H1 (cell line): ENCODE results near the gene GTF2IRD1. TPM values are rescaled to one million over a fixed set of nuclear protein-coding genes. Genes with fewer than 3 reads are reported as not detected.

Experiments used
- CTCF ChIA-PET: fragments of 300-600 bp; sonication (Branson Sonifier 250); formaldehyde crosslinking; loops from one replicate; lab custom pipeline; 2021; ENCODE audit not compliant: partially characterized antibody; lab: Charles Lee
- POLR2A ChIA-PET: fragments of 300-600 bp; sonication (Branson Sonifier 250); formaldehyde crosslinking; loops from one replicate; lab custom pipeline; 2021; ENCODE audit warnings: inconsistent platforms; ENCODE audit not compliant: partially characterized antibody; lab: Charles Lee
- DNase-seq, 2 experiments: peaks; one replicate each; pipeline versions ENCODE4 v3.0.0 to v3.0.0-alpha.2; 2010 to 2022; ENCODE audit warnings: low spot score in 2 of 2, low read depth in 1 of 2, mixed read lengths in 1 of 2
- FAIRE-seq: peaks from 2 replicates; lab custom pipeline; 2011; peaks lifted over from hg19 to GRCh38; lab: Jason Lieb, UNC
- H2AFZ ChIP-seq: 2 replicates; pipeline ENCODE4 v1.8.1; 2012; ENCODE audit warnings: low read length, inconsistent platforms
- H2AK5ac ChIP-seq: 2 replicates; pipeline ENCODE4 v1.6.1; 2013; ENCODE audit warnings: low read depth, low read length
- H2BK120ac ChIP-seq: replicated peaks from 2 replicates; pipeline ENCODE3; 2013; ENCODE audit warnings: low read depth, low read length, inconsistent platforms
- H2BK12ac ChIP-seq: 2 replicates; pipeline ENCODE4 v1.6.1; 2013; ENCODE audit warnings: low read depth, low read length
- H2BK15ac ChIP-seq: 2 replicates; pipeline ENCODE4 v1.6.1; 2013; ENCODE audit warnings: low read length
- H2BK20ac ChIP-seq: 2 replicates; pipeline ENCODE4 v1.6.1; 2013; ENCODE audit warnings: low read length
- H2BK5ac ChIP-seq: 2 replicates; pipeline ENCODE4 v1.6.1; 2013; ENCODE audit warnings: low read depth, low read length
- H3K14ac ChIP-seq: 2 replicates; pipeline ENCODE4 v1.6.1; 2013; ENCODE audit warnings: inconsistent platforms; ENCODE audit not compliant: insufficient read length
- H3K18ac ChIP-seq: 2 replicates; pipeline ENCODE4 v1.6.1; 2013; ENCODE audit warnings: low read length; ENCODE audit errors: extremely low read depth
- H3K23ac ChIP-seq: 2 replicates; pipeline ENCODE4 v1.6.1; 2013; ENCODE audit warnings: inconsistent platforms; ENCODE audit not compliant: insufficient read length
- H3K23me2 ChIP-seq: 2 replicates; pipeline ENCODE4 v1.6.1; 2013; ENCODE audit warnings: low read depth, low read length
- H3K27ac ChIP-seq: 2 replicates; pipeline ENCODE4 v1.6.1; 2011; ENCODE audit warnings: low read depth, low read length, inconsistent platforms
- H3K27me3 ChIP-seq, 4 experiments: replicated peaks in 1 of 4; 1 replicate in 1 of 4; 2 replicates in 3 of 4; pipeline versions ENCODE4 v1.6.1 to v1.8.1; 2011 to 2013; ENCODE audit warnings: low read length in 3 of 4, mild to moderate bottlenecking in 3 of 4, inconsistent platforms in 2 of 4, mixed read lengths in 2 of 4, moderate library complexity in 1 of 4; ENCODE audit not compliant: control insufficient read depth in 3 of 4, insufficient read depth in 3 of 4; ENCODE audit errors: extremely low read depth in 1 of 4
- H3K36me3 ChIP-seq, 4 experiments: 2 replicates each; pipeline versions ENCODE4 v1.6.1 to v1.8.1; 2011 to 2013; ENCODE audit warnings: mild to moderate bottlenecking in 4 of 4, low read length in 3 of 4, moderate library complexity in 2 of 4, control low read depth in 1 of 4, inconsistent platforms in 1 of 4; ENCODE audit not compliant: insufficient read depth in 4 of 4, control insufficient read depth in 2 of 4
- H3K4ac ChIP-seq: replicated peaks from 2 replicates; pipeline ENCODE3; 2013; ENCODE audit warnings: low read length, low read depth, mixed read lengths, inconsistent platforms; ENCODE audit not compliant: insufficient read length
- H3K4me1 ChIP-seq, 4 experiments: replicated peaks in 1 of 4; 1 replicate in 1 of 4; 2 replicates in 3 of 4; pipeline versions ENCODE4 v1.6.1 to v1.8.1; 2011 to 2013; ENCODE audit warnings: low read length in 3 of 4, inconsistent platforms in 2 of 4, mixed read lengths in 1 of 4; ENCODE audit not compliant: insufficient read depth in 4 of 4, control insufficient read depth in 3 of 4
- H3K4me2 ChIP-seq, 2 experiments: 2 replicates each; pipeline versions ENCODE4 v1.6.1 to v1.8.1; 2011 to 2013; ENCODE audit warnings: low read depth in 2 of 2, low read length in 2 of 2, control low read depth in 1 of 2, inconsistent platforms in 1 of 2, mild to moderate bottlenecking in 1 of 2; ENCODE audit not compliant: insufficient read depth in 1 of 2
- H3K4me3 ChIP-seq, 4 experiments: fragments of 200-600, 300-600 bp in 1 of 4; sonication (generic), shearing (Covaris generic), sonication (Bioruptor Twin) in 1 of 4; 2 replicates each; pipeline versions ENCODE4 v1.5.1 to v1.8.1; 2011 to 2016; ENCODE audit warnings: low read length in 4 of 4, low read depth in 3 of 4, control low read depth in 2 of 4, inconsistent platforms in 2 of 4, mild to moderate bottlenecking in 2 of 4, mixed read lengths in 1 of 4, moderate library complexity in 1 of 4; ENCODE audit not compliant: insufficient read depth in 2 of 4; ENCODE audit errors: extremely low read depth in 1 of 4
- H3K56ac ChIP-seq: replicated peaks from 2 replicates; pipeline ENCODE3; 2013; ENCODE audit warnings: low read depth, mild to moderate bottlenecking, mixed read lengths, low read length, inconsistent platforms; ENCODE audit not compliant: insufficient read length
- H3K79me1 ChIP-seq: 2 replicates; pipeline ENCODE4 v1.6.1; 2013; ENCODE audit warnings: low read depth, low read length, control low read depth
- H3K79me2 ChIP-seq, 2 experiments: 2 replicates each; pipeline versions ENCODE4 v1.6.1 to v1.8.1; 2012 to 2013; ENCODE audit warnings: low read length in 2 of 2, mild to moderate bottlenecking in 2 of 2, inconsistent platforms in 1 of 2; ENCODE audit not compliant: insufficient read depth in 2 of 2, control insufficient read depth in 1 of 2
- H3K9ac ChIP-seq, 4 experiments: replicated peaks in 1 of 4; 1 replicate in 1 of 4; 2 replicates in 3 of 4; pipeline versions ENCODE4 v1.6.1 to v1.8.1; 2011 to 2013; ENCODE audit warnings: low read depth in 3 of 4, low read length in 3 of 4, control low read depth in 2 of 4, mild to moderate bottlenecking in 2 of 4, moderate library complexity in 2 of 4, inconsistent platforms in 1 of 4; ENCODE audit errors: extremely low read depth in 1 of 4
- H3K9me3 ChIP-seq, 2 experiments: 2 replicates each; pipeline versions ENCODE4 v1.6.1 to v1.8.1; 2012 to 2013; ENCODE audit warnings: mild to moderate bottlenecking in 2 of 2, moderate library complexity in 2 of 2, control low read depth in 1 of 2, inconsistent platforms in 1 of 2, low read depth in 1 of 2, low read length in 1 of 2, mixed read lengths in 1 of 2; ENCODE audit not compliant: insufficient read depth in 2 of 2
- H4K20me1 ChIP-seq, 2 experiments: replicated peaks in 1 of 2; 2 replicates each; pipeline versions ENCODE3 to v1.8.1; 2011 to 2013; ENCODE audit warnings: inconsistent platforms in 2 of 2, low read length in 2 of 2, mild to moderate bottlenecking in 1 of 2; ENCODE audit not compliant: insufficient read depth in 2 of 2, control insufficient read depth in 1 of 2
- H4K5ac ChIP-seq: 2 replicates; pipeline ENCODE4 v1.6.1; 2013; ENCODE audit warnings: low read length, low read depth, mixed read lengths, inconsistent platforms; ENCODE audit not compliant: insufficient read length
- H4K8ac ChIP-seq: 2 replicates; pipeline ENCODE4 v1.8.0; 2013; ENCODE audit warnings: mild to moderate bottlenecking, moderate library complexity, low read length, inconsistent platforms; ENCODE audit not compliant: insufficient read depth; ENCODE audit errors: extremely low read depth
- H4K91ac ChIP-seq: replicated peaks from 2 replicates; pipeline ENCODE3; 2013; ENCODE audit warnings: low read length, mixed read lengths, inconsistent platforms; ENCODE audit not compliant: insufficient read length
- ATF2 ChIP-seq: IDR thresholded peaks from 2 replicates; pipeline ENCODE4 v1.6.1; 2012; ENCODE audit warnings: low read length, inconsistent platforms
- CTBP2 ChIP-seq: IDR thresholded peaks from 2 replicates; pipeline ENCODE4 v1.7.0; 2011; ENCODE audit warnings: borderline replicate concordance, mild to moderate bottlenecking, moderate library complexity, mixed read lengths, low read length; ENCODE audit not compliant: insufficient read depth, insufficient read length
- EP300 ChIP-seq, 2 experiments: IDR thresholded peaks; 1 replicate in 1 of 2; 2 replicates in 1 of 2; pipeline ENCODE4 v1.6.1; 2011 to 2012; ENCODE audit warnings: low read depth in 2 of 2, low read length in 2 of 2, mild to moderate bottlenecking in 2 of 2, borderline replicate concordance in 1 of 2, inconsistent platforms in 1 of 2, moderate library complexity in 1 of 2
- KDM5A ChIP-seq: fragments of 200-600 bp; IDR thresholded peaks from 2 replicates; pipeline ENCODE4 v1.7.1; 2012; ENCODE audit warnings: mild to moderate bottlenecking, low read length, inconsistent platforms, mixed read lengths
- RBBP5 ChIP-seq: IDR thresholded peaks from 2 replicates; pipeline ENCODE4 v1.7.1; 2012; ENCODE audit warnings: low read depth, mild to moderate bottlenecking, inconsistent platforms, low read length, moderate library complexity, borderline replicate concordance
- RFX5 ChIP-seq: IDR thresholded peaks from 2 replicates; pipeline ENCODE4 v1.6.1; 2011; ENCODE audit warnings: low read depth, low read length, improper control_type of control experiment, borderline replicate concordance
- SAP30 ChIP-seq: fragments of 300-600 bp; sonication (generic); IDR thresholded peaks from 2 replicates; pipeline ENCODE4 v1.7.1; 2012; ENCODE audit warnings: low read length, moderate library complexity, mild to moderate bottlenecking, inconsistent platforms; ENCODE audit not compliant: insufficient read depth, insufficient replicate concordance
- WGBS, 2 experiments: shearing (Covaris generic) in 1 of 2; methylation state at CpG; one replicate each; pipeline versions ENCODE4 v1.1.6 to v1.1.7; 2013 to 2015; ENCODE audit warnings: low lambda C conversion rate in 2 of 2, mixed read lengths in 2 of 2, inconsistent platforms in 1 of 2, low coverage in 1 of 2, missing lambda C conversion rate in 1 of 2; ENCODE audit not compliant: insufficient replicate concordance in 2 of 2, insufficient coverage in 1 of 2, insufficient read length in 1 of 2; ENCODE audit errors: extremely low coverage in 1 of 2, missing lambda C conversion rate in 1 of 2; 5-methylcytosine and 5-hydroxymethylcytosine counted together
- polyA plus RNA-seq, 7 experiments: library from polyadenylated mRNA; depleted of rRNA in 3 of 7; stranded (reverse) in 5 of 7; unstranded in 2 of 7; fragments of >200 nt in 5 of 7; fragments of 200-250 nt in 2 of 7; gene quantifications; 1 replicate in 5 of 7; 2 replicates in 1 of 7; 4 replicates in 1 of 7; pipeline versions ENCODE4 v1.2.1 to v1.2.3, GENCODE V29; 2011 to 2013; ENCODE audit warnings: missing spikeins in 2 of 7, mixed read lengths in 2 of 7
- total RNA-seq: library from RNA; stranded (reverse); fragmentation: NEBNext Ultra II Directional; extraction: Animal tissue kit (Norgen Biotek cat#: 25700); gene quantifications from 2 replicates; pipeline ENCODE4 v1.2.1, GENCODE V29; 2021

Gene GTF2IRD1
- total and polyA plus RNA-seq, 2 of the 8 experiments (the other 6 are each of a cell fraction or from before 2014, with no cell fraction given) = 27.4 to 45.4 TPM

- Histone ChIP-seq H3K27me3 (no peaks in the 10 kb centered on the region), H2BK5ac (peak overlapping the region; percentile 49; the same call in 1 of the 2 replicates), H3K27ac (no peak overlapping the region), H4K20me1 (peaks cover 7 to 13% of the 10 kb centered on the region in 2 experiments), H4K8ac (peak overlapping the region; percentile 57), H4K91ac (peak overlapping the region; percentile 83), H2AFZ (no peak overlapping the region), H2BK12ac (peak overlapping the region; percentile 53; the same call in 1 of the 2 replicates), H3K9ac (peak overlapping the region in 3 of 4 experiments; percentile 23 to 58 (median 38); a peak in 3 of 7 replicates), H2BK20ac (no peak overlapping the region), H3K79me2 (peaks cover 3 to 51% of the 10 kb centered on the region in 2 experiments; a peak in 3 of 4 replicates), H3K79me1 (peaks cover 19% of the 10 kb centered on the region), H3K18ac (peak overlapping the region; percentile 5; the same call in 1 of the 2 replicates), H3K23ac (no peak overlapping the region), H3K4me3 (peak overlapping the region; percentile 56 to 82 (median 60)), H2BK15ac (0 out of 2 replicates have a peak overlapping the region, but pooled peaks have one; percentile 53), H3K9me3 (no peaks in the 10 kb centered on the region), H3K4me2 (peak overlapping the region; percentile 68 to 80), H3K4me1 (peaks cover 0 to 12% (median 8%) of the 10 kb centered on the region in 4 experiments; a peak in 6 of 7 replicates), H2BK120ac (peak overlapping the region; percentile 92), H3K36me3 (no peaks in the 10 kb centered on the region; a peak in 1 of 8 replicates), H3K56ac (peak overlapping the region; percentile 25), H3K4ac (no peak overlapping the region), H3K23me2 (peaks cover 4% of the 10 kb centered on the region; the same call in 1 of the 2 replicates), H3K14ac (no peak overlapping the region), H2AK5ac (0 out of 2 replicates have a peak overlapping the region, but pooled peaks have one; percentile 45), H4K5ac (peak overlapping the region; percentile 1)
- ChIA-PET POLR2A (interaction anchor here (1.0 to 1.9 kb wide), 7 partner anchors 10 to 202 kb away, joined by 3 to 9 read pairs (median 5); partner anchors contain the start of gene GTF2I), CTCF (no interaction called here)
- FAIRE-seq = no peak
- 67% methylated on average over 11 of the region's 11 CpGs; no CpG with 5 or more reads in 1 of the 2 experiments for WGBS, 2 experiments
- no peak for DNase-seq
- TF ChIP-seq SAP30 (no peak), CTBP2 (no peak), RFX5 (no peak), ATF2 (no peak), EP300 (IDR thresholded peaks at IDR 0.05; ENCODE audit: borderline replicate concordance in 1 of 2, low read depth in 2 of 2, low read length in 2 of 2) (no peak), RBBP5 (no peak), KDM5A (no peak)
These were observed 1.2 kb downstream of the GTF2IRD1 start for GRCh38 chr7:74454925-74455288.
